ENCODE data around the gene EFNA2. TPM values are rescaled to one million over a fixed set of nuclear protein-coding genes. Genes with fewer than 3 reads are reported as not detected.

The EFNA2 gene
- total RNA-seq, 4 donors from 2014 or later = not detected

DNA sequence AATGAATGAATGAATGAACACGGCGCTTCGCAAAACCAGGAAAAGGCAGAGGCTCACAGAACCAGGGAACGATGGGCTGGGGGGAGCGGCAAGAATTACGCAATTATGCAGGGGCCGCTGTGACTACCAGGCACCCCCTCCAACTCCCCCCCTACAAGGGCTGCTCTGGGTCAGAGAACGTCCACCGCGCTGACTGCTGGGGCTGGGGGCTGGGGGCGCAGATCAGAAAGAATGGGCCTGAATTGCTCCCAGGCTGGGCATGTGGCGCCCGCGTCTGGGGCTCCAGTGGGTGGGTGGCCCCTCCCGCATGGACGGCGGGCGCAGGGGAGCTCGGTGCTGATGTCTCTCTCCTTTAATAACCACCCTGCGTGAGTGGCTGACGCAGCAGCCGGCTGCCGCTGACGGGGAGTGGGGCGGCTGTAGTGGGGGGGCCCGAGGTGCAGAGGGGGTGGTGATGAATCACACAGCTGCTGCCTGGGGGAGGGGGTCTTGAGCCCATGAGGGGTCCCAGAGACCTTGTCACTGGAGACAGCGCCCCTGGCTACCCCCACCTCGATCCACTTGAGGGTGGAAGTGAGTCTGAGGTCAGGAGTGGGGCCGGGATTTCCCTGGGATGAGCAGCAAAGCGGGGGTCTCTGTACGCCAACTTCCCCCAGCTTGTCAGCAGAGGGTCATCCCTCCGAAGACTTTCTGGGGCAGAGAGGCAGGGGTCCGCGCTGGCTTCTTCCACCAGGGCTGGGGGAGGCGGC is 18.0 kb upstream of the EFNA2 start:
- Histone ChIP-seq H3K4me1 (peaks cover 70 to 94% (median 73%) of the 10 kb centered on the region in 3 donors), H3K27ac (peak overlapping the region; percentile 86 to 100 (median 99)), H3K36me3 (peaks cover under 1 to 25% (median 5%) of the 10 kb centered on the region in 3 donors), H3K27me3 (no peaks in the 10 kb centered on the region), H3K9me3 (no peaks in the 10 kb centered on the region), H3K4me3 (peak overlapping the region in 3 of 4 donors; percentile 49 to 70 (median 62))
- intact Hi-C loops (cut with DNase I) = loop anchor here (2.0 kb wide), 1 partner anchor 23 kb away; no protein-coding TSS in a partner anchor
- TF ChIP-seq, protein P1, sequence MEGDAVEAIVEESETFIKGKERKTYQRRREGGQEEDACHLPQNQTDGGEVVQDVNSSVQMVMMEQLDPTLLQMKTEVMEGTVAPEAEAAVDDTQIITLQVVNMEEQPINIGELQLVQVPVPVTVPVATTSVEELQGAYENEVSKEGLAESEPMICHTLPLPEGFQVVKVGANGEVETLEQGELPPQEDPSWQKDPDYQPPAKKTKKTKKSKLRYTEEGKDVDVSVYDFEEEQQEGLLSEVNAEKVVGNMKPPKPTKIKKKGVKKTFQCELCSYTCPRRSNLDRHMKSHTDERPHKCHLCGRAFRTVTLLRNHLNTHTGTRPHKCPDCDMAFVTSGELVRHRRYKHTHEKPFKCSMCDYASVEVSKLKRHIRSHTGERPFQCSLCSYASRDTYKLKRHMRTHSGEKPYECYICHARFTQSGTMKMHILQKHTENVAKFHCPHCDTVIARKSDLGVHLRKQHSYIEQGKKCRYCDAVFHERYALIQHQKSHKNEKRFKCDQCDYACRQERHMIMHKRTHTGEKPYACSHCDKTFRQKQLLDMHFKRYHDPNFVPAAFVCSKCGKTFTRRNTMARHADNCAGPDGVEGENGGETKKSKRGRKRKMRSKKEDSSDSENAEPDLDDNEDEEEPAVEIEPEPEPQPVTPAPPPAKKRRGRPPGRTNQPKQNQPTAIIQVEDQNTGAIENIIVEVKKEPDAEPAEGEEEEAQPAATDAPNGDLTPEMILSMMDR (IDR thresholded peaks at IDR 0.05) = no peak
- TF ChIP-seq POLR2A (IDR thresholded peaks at IDR 0.05) = no peak
- DNase-seq = no peak
- WGBS, 2 donors = 0 to 8% methylated on average over 4 to 8 of the region's 35 CpGs

DNA sequence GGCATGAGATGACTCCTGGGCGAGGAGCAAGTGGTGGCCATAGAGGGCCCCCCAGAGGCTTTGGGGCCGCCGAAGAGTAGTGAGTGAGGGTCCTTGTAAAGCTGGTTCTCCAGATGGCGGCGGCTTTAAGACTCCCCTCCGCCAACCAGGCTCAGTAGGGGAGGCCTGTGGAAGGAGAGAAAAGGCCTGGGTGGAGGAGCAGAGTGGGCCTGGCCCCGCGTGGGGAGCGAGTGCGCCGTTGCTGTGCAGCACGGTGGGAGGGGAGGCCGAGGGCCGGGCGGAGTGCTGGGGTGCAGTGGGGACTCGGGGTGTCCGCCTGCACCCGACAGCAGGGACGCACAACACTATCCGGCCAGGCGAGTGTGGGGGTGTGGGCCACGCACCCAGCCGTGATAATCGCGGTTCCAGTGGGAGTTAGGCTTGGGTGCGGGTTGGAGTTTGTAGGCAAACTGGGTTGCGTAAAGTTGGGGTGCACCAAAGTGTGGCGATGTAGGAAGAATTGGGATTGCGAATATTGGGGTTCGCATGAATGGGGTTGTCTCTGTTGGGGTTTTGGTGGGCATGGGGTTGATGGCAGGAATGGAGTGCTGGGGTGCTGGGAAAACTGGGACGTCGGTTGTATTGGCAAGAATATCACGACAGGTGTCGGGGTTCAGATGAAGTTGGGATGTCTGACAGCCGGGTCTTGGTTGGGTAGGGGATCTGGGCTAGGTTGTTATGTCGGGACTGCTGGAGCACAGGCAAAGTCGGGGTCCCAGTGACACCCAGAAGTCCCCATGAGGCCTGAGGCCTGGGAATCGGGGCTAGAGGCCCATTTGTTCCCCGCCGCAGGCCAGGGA is 17.2 kb upstream of the EFNA2 start:
- intact Hi-C loops (cut with DNase I) = no loop called here
- TF ChIP-seq, protein P1 (IDR thresholded peaks at IDR 0.05) = no peak
- no peak for TF ChIP-seq POLR2A (IDR thresholded peaks at IDR 0.05)
- H3K36me3 ChIP-seq = peaks cover 8 to 33% (median 13%) of the 10 kb centered on the region in 3 donors
- H3K4me3 ChIP-seq = peak overlapping the region in 3 of 4 donors; percentile 73 to 95 (median 81)
- no peak for DNase-seq
- peaks cover 68 to 94% (median 73%) of the 10 kb centered on the region in 3 donors for H3K4me1 ChIP-seq
- H3K27me3 ChIP-seq = no peaks in the 10 kb centered on the region
- WGBS, 2 donors = 43 to 54% methylated on average over 22 to 33 of the region's 40 CpGs
- H3K9me3 ChIP-seq = no peaks in the 10 kb centered on the region
- H3K27ac ChIP-seq = peak overlapping the region; percentile 98 to 100 (median 99)

DNA sequence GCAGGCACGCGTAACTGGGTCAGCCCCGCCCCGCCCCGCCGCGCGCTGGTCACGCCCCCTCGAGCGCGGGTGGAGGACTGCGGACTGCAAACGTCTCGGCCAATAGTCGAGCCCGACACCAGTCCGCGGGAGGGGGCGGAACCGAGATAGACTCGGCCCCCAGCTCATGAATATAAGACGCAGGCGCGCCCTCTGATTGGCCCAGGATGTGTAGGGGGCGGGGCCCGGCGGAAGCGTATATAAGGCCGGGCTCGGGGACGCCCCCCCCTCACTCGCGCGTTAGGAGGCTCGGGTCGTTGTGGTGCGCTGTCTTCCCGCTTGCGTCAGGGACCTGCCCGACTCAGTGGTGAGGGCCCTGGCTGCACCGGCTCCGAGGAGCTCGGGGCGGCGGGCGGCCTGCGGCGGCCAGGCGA is 16.6 kb upstream of the EFNA2 start, which contains the start of gene CIRBP:
Gene CIRBP (plus strand): TSS at position 268 of the 413 bp plus-strand sequence. CDS start 1,602 bp downstream, outside the sequence.
- Histone ChIP-seq H3K27ac (peak within 1 kb of the TSS; percentile 98 to 100 (median 99)), H3K4me3 (peak within 1 kb of the TSS; percentile 64 to 95 (median 77)), H3K9me3 (no peaks in the 10 kb centered on the region), H3K36me3 (peaks cover 14 to 40% (median 17%) of the 10 kb centered on the region in 3 donors), H3K4me1 (peaks cover 74 to 94% (median 78%) of the 10 kb centered on the region in 3 donors), H3K27me3 (no peaks in the 10 kb centered on the region)
- no CpG with 5 or more reads among the region's 50 CpGs for WGBS, 2 donors
- peak; percentile 99 for DNase-seq
- intact Hi-C loops (cut with DNase I) = no loop called here
- TF ChIP-seq, protein P1 (IDR thresholded peaks at IDR 0.05) = peak in 2 of 6 experiments; percentile 1 to 5
- TF ChIP-seq POLR2A (IDR thresholded peaks at IDR 0.05) = peak in 3 of 4 donors; percentile 98 to 99 (median 99)

DNA sequence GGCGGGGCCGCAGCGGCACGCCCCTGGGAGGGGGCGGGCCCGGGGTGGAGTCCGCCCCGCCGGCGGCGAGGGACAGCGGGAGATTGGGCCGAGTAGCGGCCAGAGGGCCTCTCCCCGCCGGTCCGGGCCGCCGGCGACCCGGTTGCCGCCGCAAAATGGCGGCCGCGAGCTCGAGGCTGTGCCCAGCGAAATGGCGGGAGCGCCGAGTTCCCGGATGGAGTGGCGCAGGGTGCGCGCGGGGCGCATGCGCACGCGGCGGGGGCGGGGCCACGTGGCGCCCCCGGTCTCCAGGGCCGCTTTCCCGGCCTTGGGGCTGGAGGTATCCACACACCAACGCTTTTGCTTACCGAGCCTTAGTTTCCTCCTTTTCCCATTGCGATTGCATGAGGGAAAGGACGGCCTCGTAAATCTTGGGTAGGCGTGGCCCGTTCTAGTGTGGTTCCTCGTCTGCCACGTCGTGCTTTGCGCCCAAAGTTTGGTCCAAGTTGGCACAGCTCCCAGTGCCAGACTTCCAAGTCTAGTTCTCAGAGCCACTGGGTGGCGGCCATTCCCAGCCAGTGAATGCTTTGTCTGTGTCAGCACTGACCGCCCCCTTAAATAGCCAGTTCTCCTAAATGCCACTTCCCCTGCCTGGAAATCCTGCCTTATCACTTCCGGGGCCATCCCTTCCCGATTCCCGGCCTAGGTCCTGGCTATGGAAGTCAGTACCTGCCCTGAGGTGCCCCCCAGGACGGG is 16.0 kb upstream of the EFNA2 start:
- TF ChIP-seq POLR2A (IDR thresholded peaks at IDR 0.05) = peak in 1 of 4 donors; percentile 4
- TF ChIP-seq, protein P1 (IDR thresholded peaks at IDR 0.05) = peak in 2 of 6 experiments; percentile 6 to 19
- Histone ChIP-seq H3K9me3 (no peaks in the 10 kb centered on the region), H3K36me3 (peaks cover 20 to 45% (median 22%) of the 10 kb centered on the region in 3 donors), H3K4me1 (peaks cover 80 to 94% (median 83%) of the 10 kb centered on the region in 3 donors), H3K4me3 (peak overlapping the region; percentile 64 to 95 (median 77)), H3K27ac (peak overlapping the region; percentile 98 to 100 (median 99)), H3K27me3 (no peaks in the 10 kb centered on the region)
- WGBS, 2 donors = 0 to 2% methylated on average over 1 to 13 of the region's 64 CpGs
- no peak for DNase-seq
- intact Hi-C loops (cut with DNase I) = loop anchor here (10.0 kb wide), 1 partner anchor 135 kb away; the partner anchor contains the start of genes DAZAP1 and GAMT

All from esophagus squamous epithelium (tissue), 5 donors.